Mesenchymal stem cell (in vitro differentiated cells and primary cell): ENCODE measurements around the gene MYH13.

ENCODE experiments used
- DNase-seq: peaks from one replicate; pipeline ENCODE4 v3.0.0-alpha.2; 2013
- H2AFZ ChIP-seq: one replicate; pipeline ENCODE4 v1.6.1; 2013; ENCODE audit warnings: low read depth, mild to moderate bottlenecking, control low read depth, inconsistent platforms, low read length, moderate library complexity
- H2AK5ac ChIP-seq: 2 replicates; pipeline ENCODE4 v1.6.1; 2013; ENCODE audit warnings: low read length, moderate library complexity, mild to moderate bottlenecking, inconsistent platforms; ENCODE audit not compliant: severe bottlenecking
- H2BK120ac ChIP-seq: one replicate; pipeline ENCODE4 v1.6.1; 2013; ENCODE audit warnings: low read depth, mild to moderate bottlenecking, inconsistent platforms, low read length, moderate library complexity
- H2BK12ac ChIP-seq, 2 experiments: one replicate each; pipeline ENCODE4 v1.6.1; 2013; ENCODE audit warnings: inconsistent platforms in 2 of 2, low read length in 2 of 2, mild to moderate bottlenecking in 2 of 2, moderate library complexity in 2 of 2, control low read depth in 1 of 2
- H2BK15ac ChIP-seq: one replicate; pipeline ENCODE4 v1.6.1; 2013; ENCODE audit warnings: mild to moderate bottlenecking, low read depth, inconsistent platforms; ENCODE audit not compliant: poor library complexity, severe bottlenecking
- H2BK5ac ChIP-seq: 2 replicates; pipeline ENCODE4 v1.6.1; 2013; ENCODE audit warnings: low read depth, mild to moderate bottlenecking, low read length, control low read depth, inconsistent platforms; ENCODE audit not compliant: poor library complexity, severe bottlenecking
- H3K14ac ChIP-seq, 2 experiments: one replicate each; pipeline ENCODE4 v1.6.1; 2013; ENCODE audit warnings: inconsistent platforms in 2 of 2, low read length in 2 of 2, control low read depth in 1 of 2, mild to moderate bottlenecking in 1 of 2, moderate library complexity in 1 of 2
- H3K18ac ChIP-seq, 2 experiments: one replicate each; pipeline ENCODE4 v1.6.1; 2013; ENCODE audit warnings: inconsistent platforms in 2 of 2, low read length in 2 of 2, control low read depth in 1 of 2, low read depth in 1 of 2, mild to moderate bottlenecking in 1 of 2
- H3K23ac ChIP-seq, 2 experiments: one replicate each; pipeline ENCODE4 v1.6.1; 2013; ENCODE audit warnings: inconsistent platforms in 2 of 2, low read length in 2 of 2, mild to moderate bottlenecking in 2 of 2, moderate library complexity in 2 of 2, control low read depth in 1 of 2
- H3K27ac ChIP-seq: 2 replicates; pipeline ENCODE4 v1.5.1; 2013; ENCODE audit warnings: mild to moderate bottlenecking, moderate library complexity, low read length, control low read depth, inconsistent platforms; ENCODE audit not compliant: poor library complexity, severe bottlenecking
- H3K27me3 ChIP-seq, 2 experiments: 2 replicates each; pipeline versions ENCODE4 v1.6.1 to v1.7.0; 2013; ENCODE audit warnings: low read length in 2 of 2, mild to moderate bottlenecking in 2 of 2, moderate library complexity in 2 of 2, control low read depth in 1 of 2, inconsistent platforms in 1 of 2; ENCODE audit not compliant: control insufficient read depth in 1 of 2, insufficient read depth in 1 of 2
- H3K36me3 ChIP-seq, 2 experiments: 2 replicates each; pipeline versions ENCODE4 v1.6.1 to v1.7.0; 2013; ENCODE audit warnings: low read length in 2 of 2, control low read depth in 1 of 2, inconsistent platforms in 1 of 2, low read depth in 1 of 2, mild to moderate bottlenecking in 1 of 2; ENCODE audit not compliant: insufficient read depth in 2 of 2, control insufficient read depth in 1 of 2
- H3K4ac ChIP-seq, 2 experiments: one replicate each; pipeline ENCODE4 v1.6.1; 2013; ENCODE audit warnings: inconsistent platforms in 2 of 2, low read length in 2 of 2, mild to moderate bottlenecking in 2 of 2, moderate library complexity in 2 of 2, control low read depth in 1 of 2, low read depth in 1 of 2
- H3K4me1 ChIP-seq: 2 replicates; pipeline ENCODE4 v1.6.1; 2013; ENCODE audit warnings: low read depth, low read length, control low read depth; ENCODE audit not compliant: control insufficient read depth, insufficient read depth
- H3K4me2 ChIP-seq: 2 replicates; pipeline ENCODE4 v1.6.1; 2013; ENCODE audit warnings: low read length, mild to moderate bottlenecking, inconsistent platforms; ENCODE audit not compliant: poor library complexity, severe bottlenecking
- H3K4me3 ChIP-seq, 2 experiments: 2 replicates each; pipeline versions ENCODE4 v1.5.1 to v1.7.0; 2013; ENCODE audit warnings: low read length in 2 of 2, mild to moderate bottlenecking in 2 of 2, control low read depth in 1 of 2, low read depth in 1 of 2; ENCODE audit not compliant: insufficient read depth in 1 of 2
- H3K79me1 ChIP-seq: replicated peaks from 2 replicates; pipeline ENCODE4 v1.6.1; 2013; ENCODE audit warnings: mild to moderate bottlenecking, control low read depth, low read length, inconsistent platforms; ENCODE audit not compliant: poor library complexity, severe bottlenecking
- H3K9ac ChIP-seq: 2 replicates; pipeline ENCODE4 v1.7.0; 2013; ENCODE audit warnings: mild to moderate bottlenecking, low read length, moderate library complexity
- H3K9me3 ChIP-seq: 2 replicates; pipeline ENCODE4 v1.7.0; 2013; ENCODE audit warnings: mild to moderate bottlenecking, low read length; ENCODE audit not compliant: control insufficient read depth
- H4K8ac ChIP-seq: one replicate; pipeline ENCODE4 v1.6.1; 2013; ENCODE audit warnings: inconsistent platforms, mild to moderate bottlenecking, low read length, moderate library complexity
- H4K91ac ChIP-seq: one replicate; pipeline ENCODE4 v1.6.1; 2013; ENCODE audit warnings: mild to moderate bottlenecking, low read length, inconsistent platforms
- WGBS: methylation state at CpG from one replicate; pipeline ENCODE4 v1.1.7; 2013; ENCODE audit warnings: mixed read lengths; 5-methylcytosine and 5-hydroxymethylcytosine counted together

The MYH13 gene

GRCh38 chr17:10396524-10397163 is 23.8 kb upstream of the MYH13 start:
- H3K79me1 ChIP-seq, result no peaks in the 10 kb centered on the region
- H4K91ac ChIP-seq, result no peak overlapping the region
- no peak overlapping the region for H2BK120ac ChIP-seq
- no peak overlapping the region for H2AFZ ChIP-seq
- peaks cover 0 to 14% of the 10 kb centered on the region in 2 experiments for H3K27me3 ChIP-seq
- 88% methylated on average over 14 of the region's 14 CpGs for WGBS
- H4K8ac ChIP-seq, result no peak overlapping the region
- no peak overlapping the region for H3K4me3 ChIP-seq
- no peak overlapping the region for H2BK5ac ChIP-seq
- H3K4me1 ChIP-seq, result no peaks in the 10 kb centered on the region
- no peak overlapping the region for H2AK5ac ChIP-seq
- no peak overlapping the region for H3K4me2 ChIP-seq
- no peak for DNase-seq
- H2BK15ac ChIP-seq, result no peak overlapping the region
- no peak overlapping the region for H3K27ac ChIP-seq
- H2BK12ac ChIP-seq, result no peak overlapping the region
- H3K9me3 ChIP-seq, result no peaks in the 10 kb centered on the region
- H3K36me3 ChIP-seq, result no peaks in the 10 kb centered on the region
- no peak overlapping the region for H3K9ac ChIP-seq
- no peak overlapping the region for H3K4ac ChIP-seq
- no peak overlapping the region for H3K23ac ChIP-seq
- H3K18ac ChIP-seq, result no peak overlapping the region
- no peak overlapping the region for H3K14ac ChIP-seq

GRCh38 chr17:10394201-10394887 is 21.5 kb upstream of the MYH13 start:
- H2AK5ac ChIP-seq, result no peak overlapping the region
- H2BK120ac ChIP-seq, result no peak overlapping the region
- no peak overlapping the region for H2BK5ac ChIP-seq
- H3K27ac ChIP-seq, result no peak overlapping the region
- no peak overlapping the region for H3K23ac ChIP-seq
- 90% methylated on average over 6 of the region's 6 CpGs for WGBS
- no peaks in the 10 kb centered on the region for H3K36me3 ChIP-seq
- H2BK12ac ChIP-seq, result no peak overlapping the region
- H3K14ac ChIP-seq, result no peak overlapping the region
- no peak overlapping the region for H3K18ac ChIP-seq
- H2BK15ac ChIP-seq, result no peak overlapping the region
- no peak for DNase-seq
- peaks cover 0 to 22% of the 10 kb centered on the region in 2 experiments for H3K27me3 ChIP-seq
- H3K4me2 ChIP-seq, result no peak overlapping the region
- no peak overlapping the region for H2AFZ ChIP-seq
- H3K4ac ChIP-seq, result no peak overlapping the region
- H3K4me3 ChIP-seq, result no peak overlapping the region
- H4K91ac ChIP-seq, result no peak overlapping the region
- H3K4me1 ChIP-seq, result no peaks in the 10 kb centered on the region
- no peak overlapping the region for H3K9ac ChIP-seq
- no peaks in the 10 kb centered on the region for H3K79me1 ChIP-seq
- no peaks in the 10 kb centered on the region for H3K9me3 ChIP-seq
- H4K8ac ChIP-seq, result no peak overlapping the region

GRCh38 chr17:10392880-10393279 is 20.1 kb upstream of the MYH13 start:
- H3K4me3 ChIP-seq, result no peak overlapping the region
- no peaks in the 10 kb centered on the region for H3K4me1 ChIP-seq
- no peaks in the 10 kb centered on the region for H3K36me3 ChIP-seq
- H3K14ac ChIP-seq, result no peak overlapping the region
- no peak overlapping the region for H2AFZ ChIP-seq
- no peak overlapping the region for H3K18ac ChIP-seq
- peaks cover 0 to 25% of the 10 kb centered on the region in 2 experiments for H3K27me3 ChIP-seq
- H3K4me2 ChIP-seq, result no peak overlapping the region
- no peak overlapping the region for H2AK5ac ChIP-seq
- no peaks in the 10 kb centered on the region for H3K79me1 ChIP-seq
- H2BK12ac ChIP-seq, result no peak overlapping the region
- H2BK15ac ChIP-seq, result no peak overlapping the region
- H3K23ac ChIP-seq, result no peak overlapping the region
- H3K9ac ChIP-seq, result no peak overlapping the region
- no peak overlapping the region for H2BK120ac ChIP-seq
- no peak for DNase-seq
- no peak overlapping the region for H4K8ac ChIP-seq
- 88% methylated on average over 9 of the region's 9 CpGs for WGBS
- no peaks in the 10 kb centered on the region for H3K9me3 ChIP-seq
- H3K4ac ChIP-seq, result no peak overlapping the region
- H2BK5ac ChIP-seq, result no peak overlapping the region
- no peak overlapping the region for H3K27ac ChIP-seq
- no peak overlapping the region for H4K91ac ChIP-seq

GRCh38 chr17:10385871-10386270 is 13.1 kb upstream of the MYH13 start:
- Histone ChIP-seq H2BK12ac (no peak overlapping the region), H3K36me3 (no peaks in the 10 kb centered on the region), H2BK15ac (no peak overlapping the region), H3K4me2 (no peak overlapping the region), H3K9ac (no peak overlapping the region), H3K79me1 (no peaks in the 10 kb centered on the region), H3K27ac (no peak overlapping the region), H2BK5ac (no peak overlapping the region), H3K4me1 (peaks cover 5% of the 10 kb centered on the region), H3K14ac (no peak overlapping the region), H3K9me3 (no peaks in the 10 kb centered on the region), H3K18ac (no peak overlapping the region), H3K4ac (no peak overlapping the region), H3K27me3 (peaks cover 0 to 25% of the 10 kb centered on the region in 2 experiments), H2AK5ac (no peak overlapping the region), H4K8ac (no peak overlapping the region), H2AFZ (no peak overlapping the region), H3K23ac (no peak overlapping the region), H3K4me3 (no peak overlapping the region), H2BK120ac (no peak overlapping the region), H4K91ac (no peak overlapping the region)
- WGBS, result 77% methylated on average over 6 of the region's 6 CpGs
- DNase-seq, result no peak
